ENCODE results near the gene TBL1X.

GRCh38 chrX:9644335-9644734, 179.5 kb downstream of the TBL1X start:
- no peak for TF ChIP-seq POLR2A (IDR thresholded peaks at IDR 0.05)
- TF ChIP-seq, protein P1, sequence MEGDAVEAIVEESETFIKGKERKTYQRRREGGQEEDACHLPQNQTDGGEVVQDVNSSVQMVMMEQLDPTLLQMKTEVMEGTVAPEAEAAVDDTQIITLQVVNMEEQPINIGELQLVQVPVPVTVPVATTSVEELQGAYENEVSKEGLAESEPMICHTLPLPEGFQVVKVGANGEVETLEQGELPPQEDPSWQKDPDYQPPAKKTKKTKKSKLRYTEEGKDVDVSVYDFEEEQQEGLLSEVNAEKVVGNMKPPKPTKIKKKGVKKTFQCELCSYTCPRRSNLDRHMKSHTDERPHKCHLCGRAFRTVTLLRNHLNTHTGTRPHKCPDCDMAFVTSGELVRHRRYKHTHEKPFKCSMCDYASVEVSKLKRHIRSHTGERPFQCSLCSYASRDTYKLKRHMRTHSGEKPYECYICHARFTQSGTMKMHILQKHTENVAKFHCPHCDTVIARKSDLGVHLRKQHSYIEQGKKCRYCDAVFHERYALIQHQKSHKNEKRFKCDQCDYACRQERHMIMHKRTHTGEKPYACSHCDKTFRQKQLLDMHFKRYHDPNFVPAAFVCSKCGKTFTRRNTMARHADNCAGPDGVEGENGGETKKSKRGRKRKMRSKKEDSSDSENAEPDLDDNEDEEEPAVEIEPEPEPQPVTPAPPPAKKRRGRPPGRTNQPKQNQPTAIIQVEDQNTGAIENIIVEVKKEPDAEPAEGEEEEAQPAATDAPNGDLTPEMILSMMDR (IDR thresholded peaks at IDR 0.05) = no peak
